ENCODE results near the gene DENND10.

DNA sequence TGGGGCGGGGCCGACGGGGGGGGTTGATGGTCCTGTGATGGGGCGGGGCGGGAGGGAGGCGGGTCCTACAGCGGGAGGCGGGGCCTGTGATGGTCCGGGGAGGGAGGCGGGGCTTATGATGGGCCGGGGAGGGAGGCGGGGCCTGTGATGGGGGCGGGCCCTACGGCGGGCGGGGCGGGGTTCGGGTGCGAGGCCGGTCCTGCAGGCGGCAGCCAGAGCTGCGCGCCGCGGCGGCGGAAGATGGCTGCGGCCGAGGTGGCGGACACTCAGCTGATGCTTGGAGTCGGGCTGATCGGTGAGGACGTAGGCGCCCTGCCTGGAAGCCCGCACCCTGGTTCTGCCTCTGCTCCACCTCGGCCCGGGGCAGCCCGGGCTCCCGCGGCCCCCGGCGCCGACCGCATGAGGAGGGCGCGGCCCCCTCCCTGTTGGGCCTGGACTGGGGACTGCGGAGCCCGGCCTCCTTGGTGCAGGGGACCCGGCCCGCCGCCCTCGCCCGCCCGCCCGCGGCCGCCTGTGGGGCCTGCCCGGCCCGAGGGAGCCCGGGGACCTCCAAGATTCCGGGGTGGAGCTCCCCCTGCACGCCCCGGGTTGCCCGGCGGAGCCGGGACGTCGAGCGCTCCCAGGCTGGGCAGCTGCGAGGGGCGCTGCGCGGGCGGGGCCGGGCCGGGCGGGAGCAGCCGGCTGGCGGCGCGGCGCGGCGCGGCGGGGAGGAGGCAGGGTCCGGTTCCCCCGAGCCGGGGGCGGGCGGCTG, at the start of gene DENND10:
- TF ChIP-seq, protein P1, sequence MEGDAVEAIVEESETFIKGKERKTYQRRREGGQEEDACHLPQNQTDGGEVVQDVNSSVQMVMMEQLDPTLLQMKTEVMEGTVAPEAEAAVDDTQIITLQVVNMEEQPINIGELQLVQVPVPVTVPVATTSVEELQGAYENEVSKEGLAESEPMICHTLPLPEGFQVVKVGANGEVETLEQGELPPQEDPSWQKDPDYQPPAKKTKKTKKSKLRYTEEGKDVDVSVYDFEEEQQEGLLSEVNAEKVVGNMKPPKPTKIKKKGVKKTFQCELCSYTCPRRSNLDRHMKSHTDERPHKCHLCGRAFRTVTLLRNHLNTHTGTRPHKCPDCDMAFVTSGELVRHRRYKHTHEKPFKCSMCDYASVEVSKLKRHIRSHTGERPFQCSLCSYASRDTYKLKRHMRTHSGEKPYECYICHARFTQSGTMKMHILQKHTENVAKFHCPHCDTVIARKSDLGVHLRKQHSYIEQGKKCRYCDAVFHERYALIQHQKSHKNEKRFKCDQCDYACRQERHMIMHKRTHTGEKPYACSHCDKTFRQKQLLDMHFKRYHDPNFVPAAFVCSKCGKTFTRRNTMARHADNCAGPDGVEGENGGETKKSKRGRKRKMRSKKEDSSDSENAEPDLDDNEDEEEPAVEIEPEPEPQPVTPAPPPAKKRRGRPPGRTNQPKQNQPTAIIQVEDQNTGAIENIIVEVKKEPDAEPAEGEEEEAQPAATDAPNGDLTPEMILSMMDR (IDR thresholded peaks at IDR 0.05; ENCODE audit: low read depth, low read length), result no peak
- no peak for TF ChIP-seq EZH2phosphoT487 (IDR thresholded peaks at IDR 0.05; ENCODE audit: low read depth)
